Measurements from ENCODE around the gene UBR1. TPM values are rescaled to one million over a fixed set of nuclear protein-coding genes. Genes with fewer than 3 reads are reported as not detected.

UBR1 gene
- total and polyA plus RNA-seq, 2 donors (not counting 3 experiments of a cell fraction or from before 2014, with no cell fraction given): 5.3 to 26.9 TPM

GRCh38 chr15:43146184-43146583 lies 40.3 kb upstream of the UBR1 start:
- CTCF ChIA-PET: no interaction called here
- no peak for DNase-seq (ENCODE audit: low read depth, low spot score)
- H3K9me3 ChIP-seq (replicated peaks; ENCODE audit: control insufficient read depth, insufficient read depth, low read length): no peaks in the 10 kb centered on the region
- intact Hi-C loops (cut with micrococcal nuclease): no loop called here
- peaks cover 16% of the 10 kb centered on the region for H3K4me1 ChIP-seq (ENCODE audit: control insufficient read depth, extremely low read depth, insufficient read depth, low read length)
- H3K79me2 ChIP-seq (ENCODE audit: control insufficient read depth, insufficient read depth, low read length): no peaks in the 10 kb centered on the region
- H2AFZ ChIP-seq (ENCODE audit: low read depth, low read length): no peak overlapping the region
- no peak overlapping the region for H3K4me2 ChIP-seq (ENCODE audit: insufficient read depth, low read length)
- TF ChIP-seq JUN (IDR thresholded peaks at IDR 0.05; ENCODE audit: borderline replicate concordance, insufficient read depth, insufficient read length, low read depth) (no peak), POLR2AphosphoS5 (IDR thresholded peaks at IDR 0.05; ENCODE audit: insufficient read depth, low read depth, low read length) (no peak), FOS (IDR thresholded peaks at IDR 0.05; ENCODE audit: borderline replicate concordance, insufficient read depth, low read length) (no peak), GATA2 (IDR thresholded peaks at IDR 0.05; ENCODE audit: insufficient read depth, insufficient read length, low read depth, low read length) (no peak), CTCF (IDR thresholded peaks at IDR 0.05; ENCODE audit: extremely low read depth in 1 of 2, insufficient read depth in 1 of 2, low read depth in 1 of 2, low read length in 2 of 2) (no peak), MYC (IDR thresholded peaks at IDR 0.05; ENCODE audit: low read depth, low read length) (no peak), EZH2 (IDR thresholded peaks at IDR 0.05; ENCODE audit: borderline replicate concordance, low read depth, low read length, severe bottlenecking) (no peak), MAX (IDR thresholded peaks at IDR 0.05; ENCODE audit: insufficient read depth, insufficient read length) (no peak), POLR2A (IDR thresholded peaks at IDR 0.05; ENCODE audit: low read depth, low read length) (no peak)
- H4K20me1 ChIP-seq (replicated peaks; ENCODE audit: control insufficient read depth, extremely low read depth, insufficient read depth, low read length): no peaks in the 10 kb centered on the region
- BruUV-seq (replicated peaks): no TSS peak
- dilution Hi-C loops (cut with MboI; ENCODE audit: extremely low pct_ligation_motif_present, low sequenced_read_pairs): no loop called here
- H3K9ac ChIP-seq (replicated peaks; ENCODE audit: extremely low read depth, insufficient read depth, low read length): no peak overlapping the region
- no peak overlapping the region for H3K4me3 ChIP-seq (replicated peaks in 1 of 3; ENCODE audit: insufficient read depth in 1 of 3, low read depth in 1 of 3, low read length in 3 of 3)
- no peak overlapping the region for H3K27ac ChIP-seq (ENCODE audit: insufficient read depth, low read depth, low read length)
- POLR2A ChIA-PET: no interaction called here
- peaks cover 0 to 4% of the 10 kb centered on the region in 2 experiments for H3K36me3 ChIP-seq (ENCODE audit: control insufficient read depth in 2 of 2, extremely low read depth in 1 of 2, insufficient read depth in 2 of 2, low read length in 2 of 2)
- no peaks in the 10 kb centered on the region for H3K9me1 ChIP-seq (replicated peaks; ENCODE audit: control insufficient read depth, extremely low read depth, insufficient read depth, low read length)
- H3K27me3 ChIP-seq (ENCODE audit: control insufficient read depth in 2 of 2, insufficient read depth in 2 of 2, low read length in 2 of 2): no peaks in the 10 kb centered on the region
- FAIRE-seq: no peak
